Epithelial cell of esophagus (primary cell): Measurements from ENCODE around the gene ARMC6.

Experiments
- DNase-seq: peaks from one replicate; pipeline ENCODE4 v3.0.0; 2010; ENCODE audit warnings: low read depth
- H3K4me3 ChIP-seq: 2 replicates; pipeline ENCODE4 v1.5.1; 2011; ENCODE audit warnings: mild to moderate bottlenecking, low read length, control low read depth
- CTCF ChIP-seq: IDR thresholded peaks from 2 replicates; pipeline ENCODE4 v1.5.1; 2011; ENCODE audit warnings: low read depth, mild to moderate bottlenecking, low read length, control low read depth, inconsistent platforms; ENCODE audit not compliant: insufficient read depth; ENCODE audit errors: missing control alignments

ARMC6 gene

GRCh38 chr19:19081642-19082151 is 48.3 kb downstream of the ARMC6 start:
- DNase-seq = no peak
- TF ChIP-seq CTCF = no peak

GRCh38 chr19:19083413-19084178 is 50.2 kb downstream of the ARMC6 start:
- DNase-seq = no peak
- no peak for TF ChIP-seq CTCF
- H3K4me3 ChIP-seq = no peak overlapping the region

More at GRCh38 chr19:19081642-19082151, 48.3 kb downstream of the ARMC6 start:
- H3K4me3 ChIP-seq = no peak overlapping the region

- no peak overlapping the region for H3K4me3 ChIP-seq
- DNase-seq = no peak
- no peak for TF ChIP-seq CTCF
Observed at GRCh38 chr19:19087676-19088075, 54.3 kb downstream of the ARMC6 start.

GRCh38 chr19:19094513-19094912 is 61.1 kb downstream of the ARMC6 start:
- no peak for TF ChIP-seq CTCF
- H3K4me3 ChIP-seq = no peak overlapping the region
- no peak for DNase-seq

GRCh38 chr19:19095691-19096090 is 62.3 kb downstream of the ARMC6 start:
- DNase-seq = no peak
- no peak overlapping the region for H3K4me3 ChIP-seq
- TF ChIP-seq CTCF = no peak

- no peak for DNase-seq
- H3K4me3 ChIP-seq = no peak overlapping the region
- TF ChIP-seq CTCF = no peak
Observed at GRCh38 chr19:19096641-19097627, 63.5 kb downstream of the ARMC6 start.
